DOHH2 (cell line): Measurements from ENCODE around the gene SYT10.

ENCODE experiments used
- EZH2phosphoT487 ChIP-seq: fragments of 200-600 bp; sonication (generic); IDR thresholded peaks from 2 replicates; pipeline ENCODE4 v1.6.1; 2017; ENCODE audit warnings: borderline replicate concordance, mild to moderate bottlenecking, antibody characterized with exemption, low read length, moderate library complexity, mixed read lengths
- TF ChIP-seq, protein P1 (sequence below): fragments of 200-600 bp; sonication (generic); IDR thresholded peaks from one replicate; pipeline ENCODE4 v1.5.1; 2014; ENCODE audit warnings: antibody characterized with exemption, mild to moderate bottlenecking, low read depth, low read length; ENCODE audit not compliant: poor library complexity, severe bottlenecking

GRCh38 chr12:33480366-33480765, 40.7 kb upstream of the SYT10 start:
- TF ChIP-seq, protein P1, sequence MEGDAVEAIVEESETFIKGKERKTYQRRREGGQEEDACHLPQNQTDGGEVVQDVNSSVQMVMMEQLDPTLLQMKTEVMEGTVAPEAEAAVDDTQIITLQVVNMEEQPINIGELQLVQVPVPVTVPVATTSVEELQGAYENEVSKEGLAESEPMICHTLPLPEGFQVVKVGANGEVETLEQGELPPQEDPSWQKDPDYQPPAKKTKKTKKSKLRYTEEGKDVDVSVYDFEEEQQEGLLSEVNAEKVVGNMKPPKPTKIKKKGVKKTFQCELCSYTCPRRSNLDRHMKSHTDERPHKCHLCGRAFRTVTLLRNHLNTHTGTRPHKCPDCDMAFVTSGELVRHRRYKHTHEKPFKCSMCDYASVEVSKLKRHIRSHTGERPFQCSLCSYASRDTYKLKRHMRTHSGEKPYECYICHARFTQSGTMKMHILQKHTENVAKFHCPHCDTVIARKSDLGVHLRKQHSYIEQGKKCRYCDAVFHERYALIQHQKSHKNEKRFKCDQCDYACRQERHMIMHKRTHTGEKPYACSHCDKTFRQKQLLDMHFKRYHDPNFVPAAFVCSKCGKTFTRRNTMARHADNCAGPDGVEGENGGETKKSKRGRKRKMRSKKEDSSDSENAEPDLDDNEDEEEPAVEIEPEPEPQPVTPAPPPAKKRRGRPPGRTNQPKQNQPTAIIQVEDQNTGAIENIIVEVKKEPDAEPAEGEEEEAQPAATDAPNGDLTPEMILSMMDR, result no peak
- no peak for TF ChIP-seq EZH2phosphoT487
